Adrenal gland (tissue), 5 donors: Measurements from ENCODE around the gene ZNF329.

ENCODE experiments used
- CTCF ChIP-seq, 6 experiments: fragments of 450-650 bp in 4 of 6; fragments of 200-600 bp in 2 of 6; sonication (generic) in 1 of 6; IDR thresholded peaks; 1 replicate in 5 of 6; 2 replicates in 1 of 6; pipeline versions ENCODE4 v1.5.1 to v1.8.0; 2016 to 2021; ENCODE audit warnings: antibody characterized with exemption in 6 of 6, mild to moderate bottlenecking in 2 of 6, moderate library complexity in 1 of 6
- POLR2A ChIP-seq, 2 donors: fragments of 450-650 bp; IDR thresholded peaks; one replicate each; pipeline ENCODE4 v1.6.1; 2017; ENCODE audit warnings: antibody characterized with exemption in 2 of 2, mild to moderate bottlenecking in 2 of 2, moderate library complexity in 1 of 2
- donor health status: DM: no; HTN: no; CAD: no.

- TF ChIP-seq CTCF (IDR thresholded peaks at IDR 0.05) (no peak), POLR2A (IDR thresholded peaks at IDR 0.05) (no peak)
These were observed 27.2 kb downstream of the ZNF329 start for GRCh38 chr19:58123354-58123753.
